WTC11 (cell line): ENCODE measurements around the gene SLC31A1. TPM values are rescaled to one million over a fixed set of nuclear protein-coding genes. Genes with fewer than 3 reads are reported as not detected.

Source experiments
- ATAC-seq: fragments of 200-7000 bp; cut with Tn5 transposase; 2 replicates; pipeline ENCODE4 v1.10.0; 2021; ENCODE audit warnings: mild to moderate bottlenecking, moderate library complexity
- CTCF ChIA-PET: fragments of 300-600 bp; sonication (Branson Sonifier 250); formaldehyde crosslinking; loops from one replicate; lab custom pipeline; 2021; ENCODE audit warnings: antibody characterized with exemption; lab: Charles Lee
- POLR2A ChIA-PET: fragments of 350-600 bp; sonication (Branson Sonifier 250); formaldehyde crosslinking; loops from one replicate; lab custom pipeline; 2021; ENCODE audit warnings: antibody characterized with exemption; lab: Charles Lee
- DNase-seq: peaks from one replicate; pipeline ENCODE4 v3.0.0; 2021; ENCODE audit warnings: low spot score
- H3K27ac Mint-ChIP-seq: 2 replicates; pipeline ENCODE4 v1.8.0; 2021; ENCODE audit warnings: mixed read lengths
- H3K27me3 Mint-ChIP-seq: 2 replicates; pipeline ENCODE4 v1.8.0; 2021; ENCODE audit warnings: low read depth, mild to moderate bottlenecking, moderate library complexity, mixed read lengths
- H3K36me3 Mint-ChIP-seq: 2 replicates; pipeline ENCODE4 v1.8.0; 2021; ENCODE audit warnings: mixed read lengths
- H3K4me1 Mint-ChIP-seq: 2 replicates; pipeline ENCODE4 v1.8.0; 2022; ENCODE audit warnings: mixed read lengths
- H3K4me3 Mint-ChIP-seq: 2 replicates; pipeline ENCODE4 v1.8.0; 2021; ENCODE audit warnings: mild to moderate bottlenecking, moderate library complexity, mixed read lengths
- H3K9me3 Mint-ChIP-seq: 2 replicates; pipeline ENCODE4 v1.8.0; 2021; ENCODE audit warnings: mixed read lengths
- ATF1 ChIP-seq: sonication (generic); formaldehyde crosslinking; IDR thresholded peaks from 2 replicates; pipeline ENCODE4 v1.8.1; 2023; ENCODE audit warnings: mild to moderate bottlenecking, moderate library complexity, missing genetic modification reagents
- ATF2 ChIP-seq: sonication (generic); formaldehyde crosslinking; IDR thresholded peaks from 2 replicates; pipeline ENCODE4 v1.8.1; 2022; ENCODE audit warnings: low read depth, missing genetic modification reagents, borderline replicate concordance
- CDX4 ChIP-seq: fragments of 250-450 bp; sonication (Bioruptor Pico); IDR thresholded peaks from 2 replicates; pipeline ENCODE4 v1.9.0; 2021; ENCODE audit warnings: moderate library complexity, mild to moderate bottlenecking, inconsistent platforms, borderline replicate concordance
- CREB1 ChIP-seq: sonication (generic); formaldehyde crosslinking; IDR thresholded peaks from 2 replicates; pipeline ENCODE4 v1.8.0; 2023; ENCODE audit warnings: mild to moderate bottlenecking, missing genetic modification reagents
- CREM ChIP-seq: sonication (generic); formaldehyde crosslinking; IDR thresholded peaks from 2 replicates; pipeline ENCODE4 v1.8.1; 2022; ENCODE audit warnings: mild to moderate bottlenecking, missing genetic modification reagents, moderate library complexity
- GABPB1 ChIP-seq: sonication (generic); formaldehyde crosslinking; IDR thresholded peaks from 2 replicates; pipeline ENCODE4 v1.8.1; 2023; ENCODE audit warnings: mild to moderate bottlenecking, missing genetic modification reagents
- MAX ChIP-seq: sonication (generic); formaldehyde crosslinking; IDR thresholded peaks from 2 replicates; pipeline ENCODE4 v1.8.0; 2022; ENCODE audit warnings: mild to moderate bottlenecking, missing genetic modification reagents
- MXD4 ChIP-seq: fragments of 250-450 bp; sonication (Bioruptor Pico); IDR thresholded peaks from 2 replicates; pipeline ENCODE4 v1.8.0; 2021; ENCODE audit warnings: mild to moderate bottlenecking, moderate library complexity, borderline replicate concordance
- OVOL2 ChIP-seq: fragments of 250-450 bp; sonication (Bioruptor Pico); IDR thresholded peaks from 2 replicates; pipeline ENCODE4 v1.9.0; 2021; ENCODE audit warnings: mild to moderate bottlenecking, borderline replicate concordance
- SMAD3 ChIP-seq: sonication (generic); formaldehyde crosslinking; IDR thresholded peaks from 2 replicates; pipeline ENCODE4 v1.8.0; 2022; ENCODE audit warnings: missing genetic modification reagents, mild to moderate bottlenecking, borderline replicate concordance
- SMAD4 ChIP-seq: sonication (generic); formaldehyde crosslinking; IDR thresholded peaks from 2 replicates; pipeline ENCODE4 v1.8.0; 2022; ENCODE audit warnings: mild to moderate bottlenecking, missing genetic modification reagents
- USF1 ChIP-seq: sonication (generic); formaldehyde crosslinking; IDR thresholded peaks from 2 replicates; pipeline ENCODE4 v1.8.0; 2022; ENCODE audit warnings: mild to moderate bottlenecking, missing genetic modification reagents
- ZNF281 ChIP-seq: sonication (generic); formaldehyde crosslinking; IDR thresholded peaks from 2 replicates; pipeline ENCODE4 v1.8.0; 2023; ENCODE audit warnings: mild to moderate bottlenecking, missing genetic modification reagents
- ZNF317 ChIP-seq: sonication (generic); formaldehyde crosslinking; IDR thresholded peaks from 2 replicates; pipeline ENCODE4 v1.8.1; 2023; ENCODE audit warnings: low read depth, mild to moderate bottlenecking, moderate library complexity, missing genetic modification reagents, borderline replicate concordance
- ZNF396 ChIP-seq: fragments of 250-450 bp; sonication (Bioruptor Pico); IDR thresholded peaks from 2 replicates; pipeline ENCODE4 v1.8.0; 2021; ENCODE audit warnings: mild to moderate bottlenecking, moderate library complexity, borderline replicate concordance
- ZNF671 ChIP-seq: fragments of 250-450 bp; sonication (Bioruptor Pico); IDR thresholded peaks from 2 replicates; pipeline ENCODE4 v1.8.0; 2021; ENCODE audit warnings: mild to moderate bottlenecking
- total RNA-seq: library from RNA; stranded (reverse); gene quantifications from 3 replicates; pipeline ENCODE4 v1.2.3, GENCODE V29; 2021
- TF ChIP-seq, protein P1 (sequence below): sonication (generic); formaldehyde crosslinking; IDR thresholded peaks from 2 replicates; pipeline ENCODE4 v1.8.1; 2022; ENCODE audit warnings: missing genetic modification reagents, borderline replicate concordance

The SLC31A1 gene
- total RNA-seq, 1 experiment from 2014 or later, result 43.9 TPM

DNA sequence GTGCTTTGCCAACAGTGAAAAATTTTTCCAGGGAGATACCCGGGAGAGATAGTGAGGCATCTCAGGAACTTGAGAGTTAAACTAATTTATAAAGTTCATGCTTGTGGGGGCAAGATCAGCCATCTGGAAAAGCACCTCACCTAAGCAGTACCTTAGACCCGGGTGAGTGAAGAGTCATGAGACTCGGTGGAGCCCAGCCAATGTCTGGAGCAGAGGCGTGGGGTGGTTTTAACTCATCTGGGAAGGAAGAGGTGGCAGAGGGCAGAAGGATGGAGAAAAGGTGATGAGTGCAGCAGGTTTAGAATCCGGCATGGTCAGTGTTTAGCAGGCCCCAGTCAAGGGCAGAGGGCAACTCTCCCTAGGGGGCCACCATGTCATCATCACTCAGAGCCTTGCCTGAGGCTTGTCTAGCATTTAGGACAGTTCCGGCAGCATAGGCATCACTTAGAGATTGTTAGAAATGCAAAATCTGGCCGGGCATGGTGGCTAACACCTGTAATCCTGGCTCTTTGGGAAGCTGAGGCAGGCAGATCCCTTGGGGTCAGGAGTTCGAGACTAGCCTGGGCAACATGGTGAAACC is 86.1 kb downstream of the SLC31A1 start (continued):
- TF ChIP-seq ZNF281 (CRISPR knock-in tag) (no peak), MAX (no peak), ATF1 (no peak), CDX4 (no peak), SMAD3 (CRISPR knock-in tag) (no peak), OVOL2 (CRISPR knock-in tag) (no peak), USF1 (CRISPR knock-in tag) (no peak), CREB1 (no peak), ZNF671 (no peak)

- H3K27ac Mint-ChIP-seq, result no peak overlapping the region
- CTCF ChIA-PET, result interaction anchor here (1.3 kb wide), 2 partner anchors 13 to 349 kb away, joined by 3 read pairs; no protein-coding TSS in a partner anchor
- ATAC-seq, result no peak; the same call in 1 of the 2 replicates
- TF ChIP-seq CREM (CRISPR knock-in tag) (no peak), ZNF317 (CRISPR knock-in tag) (no peak), ZNF281 (CRISPR knock-in tag) (no peak), USF1 (CRISPR knock-in tag) (no peak), ATF2 (CRISPR knock-in tag) (no peak), ZNF396 (CRISPR knock-in tag) (no peak), SMAD4 (no peak), MXD4 (CRISPR knock-in tag) (no peak), GABPB1 (CRISPR knock-in tag) (no peak)
- TF ChIP-seq, protein P1, sequence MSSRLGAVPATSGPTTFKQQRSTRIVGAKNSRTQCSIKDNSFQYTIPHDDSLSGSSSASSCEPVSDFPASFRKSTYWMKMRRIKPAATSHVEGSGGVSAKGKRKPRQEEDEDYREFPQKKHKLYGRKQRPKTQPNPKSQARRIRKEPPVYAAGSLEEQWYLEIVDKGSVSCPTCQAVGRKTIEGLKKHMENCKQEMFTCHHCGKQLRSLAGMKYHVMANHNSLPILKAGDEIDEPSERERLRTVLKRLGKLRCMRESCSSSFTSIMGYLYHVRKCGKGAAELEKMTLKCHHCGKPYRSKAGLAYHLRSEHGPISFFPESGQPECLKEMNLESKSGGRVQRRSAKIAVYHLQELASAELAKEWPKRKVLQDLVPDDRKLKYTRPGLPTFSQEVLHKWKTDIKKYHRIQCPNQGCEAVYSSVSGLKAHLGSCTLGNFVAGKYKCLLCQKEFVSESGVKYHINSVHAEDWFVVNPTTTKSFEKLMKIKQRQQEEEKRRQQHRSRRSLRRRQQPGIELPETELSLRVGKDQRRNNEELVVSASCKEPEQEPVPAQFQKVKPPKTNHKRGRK (CRISPR knock-in tag), result no peak
- no peaks in the 10 kb centered on the region for H3K27me3 Mint-ChIP-seq
- POLR2A ChIA-PET, result no interaction called here
- DNase-seq, result no peak
- no peaks in the 10 kb centered on the region for H3K9me3 Mint-ChIP-seq
- H3K36me3 Mint-ChIP-seq, result no peaks in the 10 kb centered on the region
- H3K4me3 Mint-ChIP-seq, result no peak overlapping the region
- 0 out of 2 replicates have a peak, but pooled peaks cover 3% of the 10 kb centered on the region for H3K4me1 Mint-ChIP-seq
Observed at GRCh38 chr9:113309204-113309813, 88.0 kb downstream of the SLC31A1 start.
